ENCODE measurements around the gene AMELX. TPM values are rescaled to one million over a fixed set of nuclear protein-coding genes. Genes with fewer than 3 reads are reported as not detected.

The AMELX gene
- total RNA-seq, 1 donor from 2014 or later: not detected

DNA sequence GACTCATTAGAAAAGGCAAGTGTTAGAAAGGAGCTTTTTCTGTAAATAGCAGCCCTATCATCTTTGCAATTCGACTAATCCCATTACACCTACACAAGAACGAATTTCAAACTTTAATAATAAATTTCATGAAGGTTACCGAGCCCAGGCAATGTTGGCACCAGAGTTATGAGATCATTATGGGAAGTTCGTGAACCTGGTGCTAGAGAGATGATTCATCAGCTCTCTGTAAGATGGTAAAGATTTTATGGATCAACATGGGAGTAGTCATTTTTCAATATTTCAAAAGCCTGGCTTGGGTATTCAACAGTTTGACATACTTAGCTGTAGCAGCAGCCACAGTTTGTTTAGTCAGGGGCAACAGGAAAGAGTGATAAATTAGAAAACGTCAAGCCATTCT is 35.8 kb downstream of the AMELX start:
- no peaks in the 10 kb centered on the region for H3K36me3 ChIP-seq
- intact Hi-C loops (cut with DNase I): no loop called here
- H3K27me3 ChIP-seq: no peaks in the 10 kb centered on the region
- no peaks in the 10 kb centered on the region for H3K4me1 ChIP-seq
- no peak overlapping the region for H3K27ac ChIP-seq
- H3K4me3 ChIP-seq: no peak overlapping the region
- TF ChIP-seq, protein P1, sequence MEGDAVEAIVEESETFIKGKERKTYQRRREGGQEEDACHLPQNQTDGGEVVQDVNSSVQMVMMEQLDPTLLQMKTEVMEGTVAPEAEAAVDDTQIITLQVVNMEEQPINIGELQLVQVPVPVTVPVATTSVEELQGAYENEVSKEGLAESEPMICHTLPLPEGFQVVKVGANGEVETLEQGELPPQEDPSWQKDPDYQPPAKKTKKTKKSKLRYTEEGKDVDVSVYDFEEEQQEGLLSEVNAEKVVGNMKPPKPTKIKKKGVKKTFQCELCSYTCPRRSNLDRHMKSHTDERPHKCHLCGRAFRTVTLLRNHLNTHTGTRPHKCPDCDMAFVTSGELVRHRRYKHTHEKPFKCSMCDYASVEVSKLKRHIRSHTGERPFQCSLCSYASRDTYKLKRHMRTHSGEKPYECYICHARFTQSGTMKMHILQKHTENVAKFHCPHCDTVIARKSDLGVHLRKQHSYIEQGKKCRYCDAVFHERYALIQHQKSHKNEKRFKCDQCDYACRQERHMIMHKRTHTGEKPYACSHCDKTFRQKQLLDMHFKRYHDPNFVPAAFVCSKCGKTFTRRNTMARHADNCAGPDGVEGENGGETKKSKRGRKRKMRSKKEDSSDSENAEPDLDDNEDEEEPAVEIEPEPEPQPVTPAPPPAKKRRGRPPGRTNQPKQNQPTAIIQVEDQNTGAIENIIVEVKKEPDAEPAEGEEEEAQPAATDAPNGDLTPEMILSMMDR (IDR thresholded peaks at IDR 0.05): no peak
- DNase-seq (no peak), ATAC-seq (no peak)
- no peaks in the 10 kb centered on the region for H3K9me3 ChIP-seq

DNA sequence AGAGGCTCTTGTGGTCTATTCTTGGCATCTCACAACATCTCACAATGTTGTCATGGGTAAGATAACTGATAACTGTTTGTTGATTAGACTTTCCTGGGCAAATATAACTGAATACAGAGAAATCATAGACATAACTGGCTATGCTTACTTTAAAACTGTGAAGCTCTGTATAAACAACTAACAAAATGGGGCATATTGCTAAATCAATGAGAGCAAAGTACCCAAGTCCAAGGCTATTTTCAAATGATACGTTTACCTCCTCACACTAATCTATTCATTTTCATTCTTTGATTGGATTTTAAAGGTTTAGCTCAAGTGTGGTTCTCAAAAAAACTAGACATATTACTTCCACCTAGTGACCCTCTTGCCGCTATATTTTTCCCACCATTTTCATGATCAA is 38.6 kb downstream of the AMELX start:
- H3K9me3 ChIP-seq: no peaks in the 10 kb centered on the region
- intact Hi-C loops (cut with DNase I): no loop called here
- TF ChIP-seq, protein P1 (IDR thresholded peaks at IDR 0.05): no peak
- ATAC-seq (no peak), DNase-seq (no peak)
- no peak overlapping the region for H3K27ac ChIP-seq
- H3K36me3 ChIP-seq: no peaks in the 10 kb centered on the region
- H3K4me1 ChIP-seq: no peaks in the 10 kb centered on the region
- H3K4me3 ChIP-seq: no peak overlapping the region
- no peaks in the 10 kb centered on the region for H3K27me3 ChIP-seq

DNA sequence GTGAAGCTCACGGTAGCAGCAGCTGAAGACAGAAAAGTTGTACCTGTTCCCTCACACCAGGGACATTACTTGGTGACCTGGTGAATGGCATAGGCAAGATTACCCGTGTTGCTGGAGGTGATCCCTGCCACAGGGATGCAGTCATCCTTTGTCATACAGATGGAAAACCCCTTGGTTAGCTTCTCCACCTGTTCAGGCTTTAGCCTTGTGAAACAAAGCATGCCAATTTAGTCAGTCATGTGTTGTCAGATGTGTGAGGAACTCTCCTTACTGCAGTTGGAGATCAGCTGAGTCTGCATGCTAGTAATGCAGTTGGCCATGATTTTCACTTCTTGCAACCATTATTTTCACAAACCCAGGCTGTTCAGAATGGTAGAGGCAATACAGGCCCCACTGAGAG is 41.0 kb downstream of the AMELX start:
- H3K4me1 ChIP-seq: no peaks in the 10 kb centered on the region
- TF ChIP-seq, protein P1 (IDR thresholded peaks at IDR 0.05): no peak
- no peaks in the 10 kb centered on the region for H3K36me3 ChIP-seq
- H3K9me3 ChIP-seq: no peaks in the 10 kb centered on the region
- no peak for ATAC-seq
- no peaks in the 10 kb centered on the region for H3K27me3 ChIP-seq
- DNase-seq: no peak
- intact Hi-C loops (cut with DNase I): no loop called here
- H3K27ac ChIP-seq: no peak overlapping the region
- H3K4me3 ChIP-seq: no peak overlapping the region

DNA sequence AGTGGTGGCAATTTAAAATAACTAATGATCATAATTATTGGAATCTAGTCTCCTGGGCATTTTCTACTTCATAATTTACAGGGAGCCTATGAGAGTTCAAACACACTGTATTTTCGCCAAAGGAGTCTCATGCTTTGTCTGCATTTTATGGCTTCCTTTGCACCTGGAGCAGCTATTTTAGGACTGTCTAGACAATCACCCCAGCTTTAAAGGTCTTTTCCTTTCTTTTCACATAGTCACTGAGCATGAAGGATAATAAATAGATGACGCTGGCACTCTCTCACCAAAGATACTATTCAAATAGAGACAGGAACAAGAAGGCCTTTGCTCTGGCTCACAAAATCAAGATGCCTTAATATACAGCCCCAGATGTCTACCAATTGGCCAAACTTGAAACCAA is 43.0 kb downstream of the AMELX start:
- Histone ChIP-seq H3K4me3 (no peak overlapping the region), H3K27ac (no peak overlapping the region), H3K36me3 (no peaks in the 10 kb centered on the region), H3K9me3 (no peaks in the 10 kb centered on the region), H3K4me1 (no peaks in the 10 kb centered on the region), H3K27me3 (no peaks in the 10 kb centered on the region)
- ATAC-seq (no peak), DNase-seq (no peak)
- intact Hi-C loops (cut with DNase I): no loop called here
- TF ChIP-seq, protein P1 (IDR thresholded peaks at IDR 0.05): no peak

DNA sequence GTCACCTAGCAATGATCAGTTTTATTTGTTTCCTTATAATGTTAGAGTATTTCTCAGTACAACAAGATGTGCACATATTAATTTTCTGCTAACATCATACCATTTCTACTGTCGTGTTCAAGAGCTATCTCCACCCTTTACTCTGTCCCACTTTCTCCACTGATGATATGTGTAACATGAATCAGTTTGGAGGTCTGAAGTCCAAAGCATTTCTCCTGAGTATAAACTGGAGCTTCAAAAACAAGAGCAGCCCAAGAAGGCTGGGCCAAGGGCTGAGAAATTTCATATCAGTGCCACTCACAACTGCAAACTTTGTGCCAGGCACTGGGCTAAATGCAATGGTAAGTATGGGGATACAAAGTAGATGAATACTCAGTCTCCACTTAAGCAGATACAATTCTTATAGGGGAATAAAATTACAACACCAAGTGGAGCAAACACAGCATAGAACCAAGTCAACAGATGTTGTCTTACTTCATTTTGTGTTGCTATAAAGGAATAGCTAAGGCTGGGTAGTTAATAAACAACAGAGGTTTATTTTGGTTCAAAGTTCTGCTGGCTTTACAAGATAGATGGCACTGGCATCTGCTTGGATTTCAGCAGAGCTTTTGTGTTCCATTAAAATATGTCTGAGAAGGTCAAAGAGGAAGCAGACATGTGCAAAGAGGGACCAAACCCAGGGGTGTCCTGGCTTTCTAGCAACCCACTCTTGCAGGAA is 44.2 kb downstream of the AMELX start:
- intact Hi-C loops (cut with DNase I): no loop called here
- Histone ChIP-seq H3K27ac (no peak overlapping the region), H3K36me3 (no peaks in the 10 kb centered on the region), H3K9me3 (no peaks in the 10 kb centered on the region), H3K27me3 (no peaks in the 10 kb centered on the region), H3K4me3 (no peak overlapping the region), H3K4me1 (no peaks in the 10 kb centered on the region)
- ATAC-seq (no peak), DNase-seq (no peak)
- TF ChIP-seq, protein P1 (IDR thresholded peaks at IDR 0.05): no peak

All from upper lobe of right lung (tissue), 1 donor.